Vagina (tissue), 2 donors: Measurements from ENCODE around the gene RAP1A.

Experiments used
- CTCF ChIP-seq, 3 experiments: fragments of 450-650 bp in 2 of 3; fragments of 200-600 bp in 1 of 3; sonication (generic) in 1 of 3; IDR thresholded peaks; one replicate each; pipeline ENCODE4 v1.5.1; 2017 to 2019; ENCODE audit warnings: antibody characterized with exemption in 3 of 3, mild to moderate bottlenecking in 2 of 3, moderate library complexity in 2 of 3
- POLR2A ChIP-seq, 2 donors: fragments of 450-650 bp; IDR thresholded peaks; one replicate each; pipeline ENCODE4 v1.6.1; 2017; ENCODE audit warnings: antibody characterized with exemption in 2 of 2, mild to moderate bottlenecking in 2 of 2, moderate library complexity in 2 of 2
- POLR2AphosphoS5 ChIP-seq, 2 donors: sonication (generic); formaldehyde crosslinking; IDR thresholded peaks; one replicate each; pipeline ENCODE4 v1.9.0; 2017; ENCODE audit warnings: antibody characterized with exemption in 2 of 2, mild to moderate bottlenecking in 2 of 2, low read depth in 1 of 2; ENCODE audit not compliant: insufficient read depth in 1 of 2

GRCh38 chr1:111594306-111594693, 25.3 kb upstream of the RAP1A start:
- TF ChIP-seq CTCF (IDR thresholded peaks at IDR 0.05) (no peak), POLR2A (IDR thresholded peaks at IDR 0.05) (no peak), POLR2AphosphoS5 (IDR thresholded peaks at IDR 0.05; ENCODE audit: insufficient read depth in 1 of 2, low read depth in 1 of 2) (no peak)
